ENCODE results near the gene RPL36.

DNA sequence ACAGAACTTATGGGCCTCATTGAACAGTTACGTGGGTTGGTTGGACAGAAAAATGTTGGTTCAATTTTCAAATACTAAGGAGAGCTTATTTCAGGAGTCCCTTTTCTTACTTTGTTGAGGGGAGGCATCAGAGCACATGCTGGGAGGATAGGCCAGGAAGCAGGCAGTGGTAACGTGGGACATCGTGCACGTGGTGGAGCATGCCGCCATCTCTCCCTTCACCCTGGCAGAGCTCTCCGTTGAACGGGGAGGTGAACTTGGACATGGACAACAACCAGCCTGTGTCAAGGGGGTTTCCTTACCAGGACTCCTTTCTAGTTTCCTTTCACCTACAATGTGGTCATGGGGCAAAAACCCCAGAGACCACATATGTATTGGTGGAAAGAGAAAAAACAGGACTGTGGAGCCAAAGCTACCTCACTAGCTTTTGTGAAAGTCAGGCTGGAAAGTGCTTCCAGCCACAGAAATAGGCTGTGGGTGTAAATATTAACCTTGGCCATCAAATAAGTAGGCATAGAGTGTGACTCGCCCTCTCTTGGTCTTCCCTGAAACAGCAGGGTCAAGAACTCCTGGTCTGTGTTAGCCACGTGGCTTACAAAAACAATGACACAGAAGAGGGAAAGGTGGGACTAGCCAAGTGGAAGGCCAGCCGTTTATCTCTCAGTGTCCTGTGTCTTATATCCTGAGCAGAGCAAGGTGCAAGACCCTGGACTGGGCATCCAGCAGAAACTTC is 24.1 kb upstream of the RPL36 start:
- TF ChIP-seq POLR2A (IDR thresholded peaks at IDR 0.05; ENCODE audit: low read depth, low read length), result no peak
- TF ChIP-seq POLR2AphosphoS5 (IDR thresholded peaks at IDR 0.05; ENCODE audit: low read depth, low read length), result no peak; the same call in 1 of the 2 replicates
- TF ChIP-seq TAF1 (IDR thresholded peaks at IDR 0.05; ENCODE audit: low read depth, low read length), result no peak
- TF ChIP-seq SPI1 (IDR thresholded peaks at IDR 0.05; ENCODE audit: low read depth, low read length), result no peak

Data from GM12891 (cell line).